ENCODE results near the gene ALKBH5. TPM values are rescaled to one million over a fixed set of nuclear protein-coding genes. Genes with fewer than 3 reads are reported as not detected.
"Not testable (repeated sequence)": the region's sequence is repeated elsewhere in the genome, so short reads cannot be mapped to it uniquely, and the experiment has no call there.

The ALKBH5 gene
- total RNA-seq, 1 donor from 2014 or later = 97.3 TPM

- DNase-seq (ENCODE audit: low read depth, low spot score) = no peak
Observed at GRCh38 chr17:18185832-18186626, 2.4 kb downstream of the ALKBH5 start.

GRCh38 chr17:18186627-18186982 is 3.0 kb downstream of the ALKBH5 start:
- DNase-seq (ENCODE audit: low read depth, low spot score) = no peak

- DNase-seq (ENCODE audit: low read depth, low spot score) = no peak
Observed at GRCh38 chr17:18187226-18187625, 3.6 kb downstream of the ALKBH5 start.

- no peak for DNase-seq (ENCODE audit: low read depth, low spot score)
Observed at GRCh38 chr17:18187821-18188761, 4.5 kb downstream of the ALKBH5 start.

GRCh38 chr17:18190628-18191235 is 7.1 kb downstream of the ALKBH5 start:
- no peak for DNase-seq (ENCODE audit: low read depth, low spot score)

- DNase-seq (ENCODE audit: low read depth, low spot score) = peak; percentile 33
Observed at GRCh38 chr17:18191236-18191667, 7.6 kb downstream of the ALKBH5 start.

GRCh38 chr17:18191967-18192366 is 8.3 kb downstream of the ALKBH5 start:
- no peak for DNase-seq (ENCODE audit: low read depth, low spot score)

- DNase-seq (ENCODE audit: low read depth, low spot score) = no peak
Observed at GRCh38 chr17:18194394-18194793, 10.8 kb downstream of the ALKBH5 start.

- no peak for DNase-seq (ENCODE audit: low read depth, low spot score)
Observed at GRCh38 chr17:18194804-18195203, 11.2 kb downstream of the ALKBH5 start.

GRCh38 chr17:18195246-18195645 is 11.6 kb downstream of the ALKBH5 start:
- DNase-seq (ENCODE audit: low read depth, low spot score) = no peak

- DNase-seq (ENCODE audit: low read depth, low spot score) = no peak
Observed at GRCh38 chr17:18197535-18198194, 14.0 kb downstream of the ALKBH5 start.

GRCh38 chr17:18198530-18198929 is 14.9 kb downstream of the ALKBH5 start:
- no peak for DNase-seq (ENCODE audit: low read depth, low spot score)

GRCh38 chr17:18201108-18201507 is 17.5 kb downstream of the ALKBH5 start:
- DNase-seq (ENCODE audit: low read depth, low spot score) = no peak

- no peak for DNase-seq (ENCODE audit: low read depth, low spot score)
Observed at GRCh38 chr17:18203308-18203707, 19.7 kb downstream of the ALKBH5 start.

GRCh38 chr17:18205861-18206260 is 22.2 kb downstream of the ALKBH5 start:
- DNase-seq (ENCODE audit: low read depth, low spot score) = no peak

GRCh38 chr17:18206962-18207361 is 23.3 kb downstream of the ALKBH5 start:
- no peak for DNase-seq (ENCODE audit: low read depth, low spot score)

GRCh38 chr17:18208092-18208491 is 24.5 kb downstream of the ALKBH5 start:
- no peak for DNase-seq (ENCODE audit: low read depth, low spot score)

- no peak for DNase-seq (ENCODE audit: low read depth, low spot score)
Observed at GRCh38 chr17:18213666-18214270, 30.1 kb downstream of the ALKBH5 start.

GRCh38 chr17:18216906-18217305 is 33.3 kb downstream of the ALKBH5 start:
- not testable (repeated sequence) for DNase-seq (ENCODE audit: low read depth, low spot score)

GRCh38 chr17:18217412-18218015 is 33.9 kb downstream of the ALKBH5 start:
- no peak for DNase-seq (ENCODE audit: low read depth, low spot score)
